GM03348 (cell line): ENCODE results near the gene KLF11.
"Not testable (repeated sequence)": the region's sequence is repeated elsewhere in the genome, so short reads cannot be mapped to it uniquely, and the experiment has no call there.

Experiments used
- DNase-seq: peaks from one replicate; pipeline ENCODE4 v3.0.0; 2012; ENCODE audit warnings: low spot score

The KLF11 gene

DNA sequence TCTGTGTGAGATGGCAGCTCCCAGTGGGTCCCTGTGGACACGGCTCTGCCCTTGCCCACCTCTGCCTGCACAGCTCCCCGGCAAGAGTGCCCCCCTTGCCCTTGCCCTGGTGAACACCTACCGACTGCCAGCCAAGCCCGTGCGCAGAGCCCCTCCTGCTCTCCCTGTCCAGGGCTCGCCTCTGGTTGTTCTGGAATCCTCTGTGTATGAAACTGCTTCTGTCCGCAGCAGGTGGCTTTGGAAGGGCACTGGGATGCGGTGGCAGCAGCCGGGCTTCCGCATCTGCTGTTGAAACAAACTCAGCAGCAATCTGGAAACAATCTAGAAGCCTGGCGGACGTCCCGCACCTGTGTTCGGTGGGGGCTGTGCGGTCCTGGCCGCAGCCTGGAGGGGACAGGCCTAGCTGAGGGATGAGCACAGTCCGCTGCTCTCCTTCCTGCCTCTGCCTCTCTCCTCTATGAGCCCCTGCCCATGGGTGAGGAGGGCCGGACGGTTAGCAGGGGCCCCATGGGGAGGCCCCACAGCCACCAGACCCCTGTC, 34.0 kb upstream of the KLF11 start:
- no peak for DNase-seq

GRCh38 chr2:10009811-10010781, 33.3 kb upstream of the KLF11 start:
- DNase-seq = peak; percentile 81

GRCh38 chr2:10010861-10011605, 32.3 kb upstream of the KLF11 start:
- not testable (repeated sequence) for DNase-seq

DNA sequence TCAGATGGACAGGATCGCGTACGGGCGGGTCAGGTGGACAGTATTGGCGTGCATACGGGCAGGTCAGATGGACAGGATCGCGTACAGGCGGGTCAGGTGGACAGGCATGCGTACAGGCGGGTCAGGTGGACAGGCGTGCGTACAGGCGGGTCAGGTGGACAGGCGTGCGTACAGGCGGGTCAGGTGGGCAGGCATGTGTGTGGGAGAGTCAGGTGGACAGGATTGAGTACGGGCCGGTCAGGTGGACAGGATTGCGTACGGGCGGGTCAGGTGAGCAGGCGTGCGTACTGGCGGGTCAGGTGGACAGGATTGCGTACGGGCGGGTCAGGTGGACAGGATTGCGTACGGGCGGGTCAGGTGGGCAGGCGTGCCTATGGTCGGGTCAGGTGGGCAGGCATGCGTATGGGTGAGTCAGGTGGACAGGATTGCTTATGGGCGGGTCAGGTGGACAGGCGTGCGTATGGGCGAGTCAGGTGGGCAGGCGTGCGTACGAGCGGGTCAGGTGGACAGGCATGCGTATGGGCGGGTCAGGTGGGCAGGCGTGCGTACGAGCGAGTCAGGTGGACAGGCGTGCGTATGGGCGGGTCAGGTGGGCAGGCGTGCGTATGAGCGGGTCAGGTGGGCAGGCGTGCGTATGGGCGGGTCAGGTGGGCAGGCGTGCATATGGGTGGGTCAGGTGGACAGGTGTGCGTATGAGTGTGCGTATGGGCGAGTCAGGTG, 31.6 kb upstream of the KLF11 start:
- not testable (repeated sequence) for DNase-seq

DNA sequence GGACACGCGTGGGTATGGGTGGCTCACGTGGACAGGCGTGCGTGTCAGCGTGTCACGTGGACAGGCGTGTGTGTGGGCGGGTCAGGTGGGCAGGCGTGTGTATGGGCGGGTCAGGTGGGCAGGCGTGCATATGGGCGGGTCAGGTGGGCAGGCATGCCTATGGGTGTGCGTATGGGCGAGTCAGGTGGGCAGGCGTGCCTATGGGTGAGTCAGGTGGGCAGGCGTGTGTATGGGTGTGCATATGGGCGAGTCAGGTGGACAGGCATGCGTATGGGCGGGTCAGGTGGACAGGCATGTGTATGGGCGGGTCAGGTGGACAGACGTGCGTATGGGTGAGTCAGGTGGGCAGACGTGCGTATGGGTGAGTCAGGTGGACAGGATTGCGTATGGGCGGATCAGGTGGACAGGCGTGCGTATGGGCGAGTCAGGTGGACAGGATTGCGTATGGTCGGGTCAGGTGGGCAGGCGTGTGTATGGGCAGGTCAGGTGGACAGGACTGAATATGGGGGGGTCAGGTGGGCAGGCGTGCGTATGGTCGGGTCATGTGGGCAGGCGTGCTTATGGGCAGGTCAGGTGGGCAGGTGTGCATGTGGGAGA, 30.9 kb upstream of the KLF11 start:
- not testable (repeated sequence) for DNase-seq

DNA sequence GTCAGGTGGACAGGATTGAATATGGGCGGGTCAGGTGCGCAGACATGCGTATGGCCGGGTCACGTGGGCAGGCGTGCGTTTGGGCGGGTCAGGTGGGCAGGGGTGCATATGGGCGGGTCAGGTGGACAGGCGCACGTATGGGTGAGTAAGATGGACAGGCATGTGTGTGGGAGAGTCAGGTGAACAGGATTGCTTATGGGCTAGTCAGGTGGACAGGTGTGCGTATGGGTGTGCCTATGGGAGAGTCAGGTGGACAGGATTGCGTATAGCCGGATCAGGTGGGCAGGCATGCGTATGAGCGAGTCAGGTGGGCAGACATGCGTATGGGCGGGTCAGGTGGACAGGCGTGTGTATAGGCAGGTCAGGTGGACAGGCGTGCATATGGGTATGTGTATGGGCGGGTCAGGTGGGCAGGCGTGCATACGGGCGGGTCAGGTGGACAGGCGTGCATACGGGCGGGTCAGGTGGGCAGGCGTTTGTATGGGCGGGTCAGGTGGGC, 30.3 kb upstream of the KLF11 start:
- no peak for DNase-seq

- DNase-seq = not testable (repeated sequence)
Observed at GRCh38 chr2:10013651-10014417, 29.5 kb upstream of the KLF11 start.

DNA sequence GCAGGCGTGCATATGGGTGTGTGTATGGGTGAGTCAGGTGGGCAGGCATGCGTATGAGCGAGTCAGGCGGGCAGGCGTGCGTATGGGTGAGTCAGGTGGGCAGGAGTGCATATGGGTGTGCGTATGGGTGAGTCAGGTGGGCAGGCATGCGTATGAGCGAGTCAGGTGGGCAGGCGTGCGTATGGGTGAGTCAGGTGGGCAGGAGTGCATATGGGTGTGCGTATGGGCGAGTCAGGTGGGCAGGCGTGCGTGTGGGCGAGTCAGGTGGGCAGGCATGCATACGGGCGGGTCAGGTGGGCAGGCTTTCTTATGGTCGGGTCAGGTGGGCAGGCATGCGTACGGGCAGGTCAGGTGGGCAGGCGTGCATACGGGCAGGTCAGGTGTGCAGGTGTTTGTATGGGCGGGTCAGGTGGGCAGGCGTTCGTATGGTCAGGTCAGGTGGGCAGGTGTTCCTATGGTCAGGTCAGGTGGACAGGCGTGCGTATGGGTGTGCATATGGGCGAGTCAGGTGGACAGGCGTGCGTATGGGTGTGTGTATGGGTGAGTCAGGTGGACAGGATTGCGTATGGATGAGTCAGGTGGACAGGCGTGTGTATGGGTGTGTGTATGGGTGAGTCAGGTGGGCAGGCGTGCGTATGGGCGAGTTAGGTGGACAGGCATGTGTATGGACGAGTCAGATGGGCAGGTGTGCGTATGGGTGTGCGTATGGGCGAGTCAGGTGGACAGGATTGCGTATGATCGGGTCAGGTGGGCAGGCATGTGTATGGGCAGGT, 28.7 kb upstream of the KLF11 start:
- no peak for DNase-seq

DNA sequence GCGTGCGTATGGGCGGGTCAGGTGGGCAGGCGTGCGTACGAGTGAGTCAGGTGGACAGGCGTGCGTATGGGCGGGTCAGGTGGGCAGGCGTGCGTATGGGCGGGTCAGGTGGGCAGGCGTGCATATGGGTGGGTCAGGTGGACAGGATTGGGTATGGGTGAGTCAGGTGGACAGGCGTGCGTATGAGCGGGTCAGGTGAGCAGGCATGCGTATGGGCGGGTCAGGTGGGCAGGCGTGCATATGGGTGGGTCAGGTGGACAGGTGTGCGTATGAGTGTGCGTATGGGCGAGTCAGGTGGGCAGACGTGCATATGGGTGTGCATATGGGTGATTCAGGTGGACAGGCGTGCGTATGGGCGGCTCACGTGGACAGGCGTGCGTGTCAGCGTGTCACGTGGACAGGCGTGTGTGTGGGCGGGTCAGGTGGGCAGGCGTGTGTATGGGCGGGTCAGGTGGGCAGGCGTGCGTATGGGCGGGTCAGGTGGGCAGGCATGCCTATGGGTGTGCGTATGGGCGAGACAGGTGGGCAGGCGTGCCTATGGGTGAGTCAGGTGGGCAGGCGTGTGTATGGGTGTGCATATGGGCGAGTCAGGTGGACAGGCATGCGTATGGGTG, 27.9 kb upstream of the KLF11 start:
- not testable (repeated sequence) for DNase-seq

DNA sequence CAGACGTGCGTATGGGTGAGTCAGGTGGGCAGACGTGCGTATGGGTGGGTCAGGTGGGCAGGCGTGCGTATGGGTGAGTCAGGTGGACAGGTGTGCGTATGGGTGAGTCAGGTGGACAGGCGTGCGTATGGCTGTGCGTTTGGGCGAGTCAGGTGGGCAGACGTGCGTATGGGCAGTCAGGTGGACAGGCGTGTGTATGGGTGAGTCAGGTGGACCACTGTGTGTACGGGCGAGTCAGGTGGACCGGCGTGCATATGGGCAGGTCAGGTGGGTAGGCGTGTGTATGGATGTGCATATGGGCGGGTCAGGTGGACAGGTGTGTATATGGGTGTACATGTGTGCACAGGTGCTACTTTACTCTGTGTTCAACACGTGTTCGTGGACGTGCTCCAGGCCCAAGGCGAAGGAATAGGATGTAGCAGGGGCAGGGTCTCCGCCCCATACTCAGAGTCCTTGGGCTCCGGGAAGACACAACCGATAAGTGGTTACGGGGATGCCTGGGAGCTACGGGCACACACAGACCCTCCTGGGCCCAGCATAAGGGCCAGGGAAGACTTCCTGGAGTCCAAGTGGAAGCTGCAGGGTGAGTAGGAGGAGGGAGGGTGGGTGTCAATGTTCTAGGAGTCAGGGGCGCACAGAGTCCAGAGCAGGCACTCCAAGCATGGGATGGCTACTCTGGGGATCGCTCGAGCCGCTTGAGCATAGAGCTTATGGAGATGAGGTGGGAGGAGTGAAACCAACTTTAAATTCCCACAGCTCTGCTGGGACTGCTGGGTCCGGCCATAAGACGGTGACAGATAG, 27.1 kb upstream of the KLF11 start:
- no peak for DNase-seq

- DNase-seq = no peak
Observed at GRCh38 chr2:10016802-10017258, 26.5 kb upstream of the KLF11 start.

DNA sequence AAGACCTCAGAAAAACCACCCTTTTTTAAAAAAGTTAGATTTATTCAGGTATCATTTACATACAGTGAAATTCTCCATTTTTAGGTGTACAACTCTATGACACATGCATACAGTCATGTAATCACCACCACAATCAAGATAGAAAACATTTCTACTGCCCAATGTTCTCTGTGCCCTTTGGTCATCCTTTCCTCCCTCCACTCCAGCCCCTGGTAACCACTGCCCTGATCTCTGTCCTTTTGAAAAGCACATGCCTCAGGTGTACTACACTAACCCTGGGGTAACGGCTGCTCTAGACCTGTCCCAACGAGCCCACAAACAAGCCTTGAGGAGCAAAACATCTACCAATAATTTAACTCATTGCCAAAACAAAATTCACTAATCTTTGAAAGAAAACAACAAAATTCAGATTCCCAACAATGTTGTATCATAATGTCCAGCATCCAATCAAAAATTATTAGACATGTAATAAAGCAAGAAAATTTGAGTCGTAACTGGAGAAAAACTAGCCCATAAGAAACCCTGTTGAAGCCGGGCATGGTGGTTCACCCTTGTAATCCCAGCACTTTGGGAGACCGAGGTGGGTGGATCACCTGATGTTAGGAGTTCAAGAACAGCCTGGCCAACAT, 25.9 kb upstream of the KLF11 start:
- DNase-seq = no peak

- DNase-seq = peak; percentile 55
Observed at GRCh38 chr2:10019174-10019573, 24.2 kb upstream of the KLF11 start.

GRCh38 chr2:10019602-10020400, 23.5 kb upstream of the KLF11 start:
- DNase-seq = no peak

GRCh38 chr2:10022041-10022421, 21.3 kb upstream of the KLF11 start:
- no peak for DNase-seq

GRCh38 chr2:10022445-10022844, 20.9 kb upstream of the KLF11 start:
- DNase-seq = no peak

- DNase-seq = no peak
Observed at GRCh38 chr2:10022966-10023662, 20.2 kb upstream of the KLF11 start.
